Loucy (cell line): ENCODE results near the gene SRSF7.

Experiments
- EZH2phosphoT487 ChIP-seq: fragments of 200-600 bp; IDR thresholded peaks from 2 replicates; pipeline ENCODE4 v1.6.1; 2018; ENCODE audit warnings: antibody characterized with exemption, mild to moderate bottlenecking, moderate library complexity, borderline replicate concordance
- TF ChIP-seq, protein P1 (sequence below): fragments of 200-600 bp; sonication (generic); conservative IDR thresholded peaks from 2 replicates; pipeline ENCODE4 v1.5.1; 2014; ENCODE audit warnings: mild to moderate bottlenecking, antibody characterized with exemption, low read length

DNA sequence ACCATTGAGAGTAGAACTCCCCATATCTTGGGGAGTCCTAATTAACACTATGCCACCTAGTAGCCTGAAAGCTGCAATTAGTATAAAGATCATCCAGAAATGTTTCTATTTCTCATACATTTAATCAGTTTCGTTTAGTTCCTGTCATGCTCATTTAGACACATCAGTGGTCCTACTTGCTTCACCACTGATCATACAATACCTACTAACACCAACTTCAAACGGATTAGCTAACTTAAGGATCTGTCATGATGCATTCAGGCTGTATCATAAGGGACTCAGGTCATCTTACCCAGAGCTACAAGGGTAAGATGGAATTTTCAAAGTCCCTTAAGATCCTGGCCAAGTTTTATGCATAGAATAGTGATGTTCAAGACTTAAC, 6.8 kb downstream of the SRSF7 start:
- no peak for TF ChIP-seq EZH2phosphoT487
- TF ChIP-seq, protein P1, sequence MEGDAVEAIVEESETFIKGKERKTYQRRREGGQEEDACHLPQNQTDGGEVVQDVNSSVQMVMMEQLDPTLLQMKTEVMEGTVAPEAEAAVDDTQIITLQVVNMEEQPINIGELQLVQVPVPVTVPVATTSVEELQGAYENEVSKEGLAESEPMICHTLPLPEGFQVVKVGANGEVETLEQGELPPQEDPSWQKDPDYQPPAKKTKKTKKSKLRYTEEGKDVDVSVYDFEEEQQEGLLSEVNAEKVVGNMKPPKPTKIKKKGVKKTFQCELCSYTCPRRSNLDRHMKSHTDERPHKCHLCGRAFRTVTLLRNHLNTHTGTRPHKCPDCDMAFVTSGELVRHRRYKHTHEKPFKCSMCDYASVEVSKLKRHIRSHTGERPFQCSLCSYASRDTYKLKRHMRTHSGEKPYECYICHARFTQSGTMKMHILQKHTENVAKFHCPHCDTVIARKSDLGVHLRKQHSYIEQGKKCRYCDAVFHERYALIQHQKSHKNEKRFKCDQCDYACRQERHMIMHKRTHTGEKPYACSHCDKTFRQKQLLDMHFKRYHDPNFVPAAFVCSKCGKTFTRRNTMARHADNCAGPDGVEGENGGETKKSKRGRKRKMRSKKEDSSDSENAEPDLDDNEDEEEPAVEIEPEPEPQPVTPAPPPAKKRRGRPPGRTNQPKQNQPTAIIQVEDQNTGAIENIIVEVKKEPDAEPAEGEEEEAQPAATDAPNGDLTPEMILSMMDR, result no peak
